SW480 (cell line): ENCODE data around the gene IL36RN.

Experiments
- DNase-seq: peaks from one replicate; pipeline ENCODE4 v3.0.0-alpha.2; 2016; ENCODE audit warnings: low spot score

Gene IL36RN

GRCh38 chr2:113050921-113051895, 7.8 kb upstream of the IL36RN start:
- no peak for DNase-seq

- DNase-seq: no peak
Observed at GRCh38 chr2:113052396-113052917, 6.5 kb upstream of the IL36RN start, which contains the start of gene IL36B. TSS of gene IL36B (minus strand) at chr2:113052867.

- no peak for DNase-seq
Observed at GRCh38 chr2:113053666-113054065, 5.3 kb upstream of the IL36RN start.

- DNase-seq: no peak
Observed at GRCh38 chr2:113054066-113054465, 4.9 kb upstream of the IL36RN start.

GRCh38 chr2:113056521-113056920, 2.5 kb upstream of the IL36RN start:
- DNase-seq: no peak

- DNase-seq: no peak
Observed at GRCh38 chr2:113057117-113057516, 1.9 kb upstream of the IL36RN start.

- DNase-seq: no peak
Observed at GRCh38 chr2:113058411-113058994, 495 bp upstream of the IL36RN start.

- DNase-seq: no peak
Observed at GRCh38 chr2:113060396-113060795, 1.4 kb downstream of the IL36RN start.

GRCh38 chr2:113060796-113061195, 1.8 kb downstream of the IL36RN start:
- no peak for DNase-seq

GRCh38 chr2:113061241-113061640, 2.2 kb downstream of the IL36RN start:
- no peak for DNase-seq

- DNase-seq: no peak
Observed at GRCh38 chr2:113061896-113062770, 3.1 kb downstream of the IL36RN start.

- no peak for DNase-seq
Observed at GRCh38 chr2:113064281-113064680, 5.3 kb downstream of the IL36RN start.

- DNase-seq: no peak
Observed at GRCh38 chr2:113064898-113065297, 5.9 kb downstream of the IL36RN start.

GRCh38 chr2:113067681-113068080, 8.7 kb downstream of the IL36RN start, which contains the start of gene IL1F10:
TSS of gene IL1F10 (plus strand) at chr2:113067970. CDS start at chr2:113072739, 4,769 bp downstream.
- DNase-seq: no peak

- DNase-seq: no peak
Observed at GRCh38 chr2:113068249-113068648, 9.3 kb downstream of the IL36RN start.

GRCh38 chr2:113068706-113069485, 9.9 kb downstream of the IL36RN start:
- DNase-seq: peak; percentile 54

GRCh38 chr2:113069676-113070605, 10.9 kb downstream of the IL36RN start:
- DNase-seq: peak; percentile 40

GRCh38 chr2:113070606-113070975, 11.6 kb downstream of the IL36RN start:
- no peak for DNase-seq

- DNase-seq: no peak
Observed at GRCh38 chr2:113072584-113072983, 13.6 kb downstream of the IL36RN start.

- DNase-seq: no peak
Observed at GRCh38 chr2:113073325-113073834, 14.4 kb downstream of the IL36RN start.
